HepG2 (cell line): ENCODE measurements around the gene SSH3. TPM values are rescaled to one million over a fixed set of nuclear protein-coding genes. Genes with fewer than 3 reads are reported as not detected.

Experiments
- ATF1 ChIP-seq: IDR thresholded peaks from 2 replicates; pipeline ENCODE4 v1.6.1; 2016; ENCODE audit warnings: mild to moderate bottlenecking, control low read depth
- CBX2 ChIP-seq, 2 experiments: fragments of 200-600 bp in 1 of 2; sonication (generic); formaldehyde crosslinking in 1 of 2; IDR thresholded peaks; 2 replicates each; pipeline versions ENCODE4 v1.7.0 to v1.8.1; 2018 to 2022; ENCODE audit warnings: low read depth in 2 of 2, low read length in 1 of 2, mild to moderate bottlenecking in 1 of 2, missing genetic modification reagents in 1 of 2
- DZIP1 ChIP-seq: sonication (generic); formaldehyde crosslinking; IDR thresholded peaks from 2 replicates; pipeline ENCODE4 v1.5.0; 2020; ENCODE audit warnings: mild to moderate bottlenecking, missing genetic modification reagents
- HMG20A ChIP-seq: IDR thresholded peaks from 2 replicates; pipeline ENCODE4 v1.6.1; 2016; ENCODE audit warnings: borderline replicate concordance
- HMGA1 ChIP-seq: sonication (generic); formaldehyde crosslinking; conservative IDR thresholded peaks from 2 replicates; pipeline ENCODE4 v1.4.0; 2020; ENCODE audit warnings: missing genetic modification reagents
- KMT2A ChIP-seq: sonication (generic); formaldehyde crosslinking; IDR thresholded peaks from 2 replicates; pipeline ENCODE4 v1.4.0; 2020; ENCODE audit warnings: missing genetic modification reagents
- SIN3A ChIP-seq: IDR thresholded peaks from 2 replicates; pipeline ENCODE4 v1.6.1; 2011; ENCODE audit warnings: low read depth, mild to moderate bottlenecking, control low read depth, low read length, borderline replicate concordance
- ZFP91 ChIP-seq: sonication (generic); formaldehyde crosslinking; IDR thresholded peaks from 2 replicates; pipeline ENCODE4 v1.9.0; 2022; ENCODE audit warnings: missing genetic modification reagents, mild to moderate bottlenecking, borderline replicate concordance
- ZNF234 ChIP-seq: sonication (generic); formaldehyde crosslinking; conservative IDR thresholded peaks from 2 replicates; pipeline ENCODE4 v1.5.1; 2020; ENCODE audit warnings: mild to moderate bottlenecking, missing genetic modification reagents
- ZNF570 ChIP-seq: sonication (generic); formaldehyde crosslinking; IDR thresholded peaks from 2 replicates; pipeline ENCODE4 v1.4.0; 2020; ENCODE audit warnings: mild to moderate bottlenecking, missing genetic modification reagents, borderline replicate concordance
- ZNF605 ChIP-seq: sonication (generic); formaldehyde crosslinking; IDR thresholded peaks from 2 replicates; pipeline ENCODE4 v1.8.0; 2022; ENCODE audit warnings: mild to moderate bottlenecking, missing genetic modification reagents
- ZNF670 ChIP-seq: sonication (generic); formaldehyde crosslinking; IDR thresholded peaks from 2 replicates; pipeline ENCODE4 v1.8.0; 2022; ENCODE audit warnings: mild to moderate bottlenecking, missing genetic modification reagents, borderline replicate concordance
- ZNF713 ChIP-seq: sonication (generic); formaldehyde crosslinking; IDR thresholded peaks from 2 replicates; pipeline ENCODE4 v1.4.0; 2020; ENCODE audit warnings: mild to moderate bottlenecking, missing genetic modification reagents
- ZNF792 ChIP-seq: IDR thresholded peaks from 2 replicates; pipeline ENCODE4 v1.6.1; 2016
- ZNF891 ChIP-seq: sonication (generic); formaldehyde crosslinking; IDR thresholded peaks from 2 replicates; pipeline ENCODE4 v1.5.0; 2020; ENCODE audit warnings: mild to moderate bottlenecking, missing genetic modification reagents
- polyA plus RNA-seq, 8 experiments: library from polyadenylated mRNA; depleted of rRNA in 3 of 8; stranded (reverse) in 7 of 8; unstranded in 1 of 8; fragments of >200 nt; fragmentation: Illumina TruSeq in 4 of 8; extraction: Trizol in 4 of 8; gene quantifications; 2 replicates each; pipeline versions ENCODE4 v1.2.1 to v1.2.3, GENCODE V29; 2011 to 2016; ENCODE audit warnings: low read depth in 4 of 8, missing spikeins in 1 of 8, mixed read lengths in 1 of 8; ENCODE audit not compliant: insufficient read depth in 1 of 8
- total RNA-seq, 5 experiments: library from RNA; depleted of rRNA; stranded (reverse); fragments of >200 nt; fragmentation: Illumina TruSeq; extraction: Trizol; gene quantifications; 2 replicates each; pipeline ENCODE4 v1.2.3, GENCODE V29; 2016; ENCODE audit warnings: low read depth in 1 of 5
- TF ChIP-seq, protein P1 (sequence below): sonication (generic); formaldehyde crosslinking; IDR thresholded peaks from 2 replicates; pipeline ENCODE4 v1.4.0; 2020; ENCODE audit warnings: mild to moderate bottlenecking, missing genetic modification reagents
- TF ChIP-seq, protein P2 (sequence below): sonication (generic); formaldehyde crosslinking; IDR thresholded peaks from 2 replicates; pipeline ENCODE4 v1.5.0; 2020; ENCODE audit warnings: missing genetic modification reagents
- TF ChIP-seq, protein P3 (sequence below): sonication (generic); formaldehyde crosslinking; IDR thresholded peaks from 2 replicates; pipeline ENCODE4 v1.4.0; 2020; ENCODE audit warnings: missing genetic modification reagents, borderline replicate concordance

SSH3 gene
- total and polyA plus RNA-seq, 2 of the 13 experiments (the other 11 are each of a cell fraction or from before 2014, with no cell fraction given), result 12.4 to 18.8 TPM

GRCh38 chr11:67288452-67289225 lies 14.7 kb upstream of the SSH3 start (continued):
- TF ChIP-seq, protein P1, sequence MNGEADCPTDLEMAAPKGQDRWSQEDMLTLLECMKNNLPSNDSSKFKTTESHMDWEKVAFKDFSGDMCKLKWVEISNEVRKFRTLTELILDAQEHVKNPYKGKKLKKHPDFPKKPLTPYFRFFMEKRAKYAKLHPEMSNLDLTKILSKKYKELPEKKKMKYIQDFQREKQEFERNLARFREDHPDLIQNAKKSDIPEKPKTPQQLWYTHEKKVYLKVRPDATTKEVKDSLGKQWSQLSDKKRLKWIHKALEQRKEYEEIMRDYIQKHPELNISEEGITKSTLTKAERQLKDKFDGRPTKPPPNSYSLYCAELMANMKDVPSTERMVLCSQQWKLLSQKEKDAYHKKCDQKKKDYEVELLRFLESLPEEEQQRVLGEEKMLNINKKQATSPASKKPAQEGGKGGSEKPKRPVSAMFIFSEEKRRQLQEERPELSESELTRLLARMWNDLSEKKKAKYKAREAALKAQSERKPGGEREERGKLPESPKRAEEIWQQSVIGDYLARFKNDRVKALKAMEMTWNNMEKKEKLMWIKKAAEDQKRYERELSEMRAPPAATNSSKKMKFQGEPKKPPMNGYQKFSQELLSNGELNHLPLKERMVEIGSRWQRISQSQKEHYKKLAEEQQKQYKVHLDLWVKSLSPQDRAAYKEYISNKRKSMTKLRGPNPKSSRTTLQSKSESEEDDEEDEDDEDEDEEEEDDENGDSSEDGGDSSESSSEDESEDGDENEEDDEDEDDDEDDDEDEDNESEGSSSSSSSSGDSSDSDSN (CRISPR knock-in tag), result peak; percentile 89
- TF ChIP-seq ZNF891 (CRISPR knock-in tag) (no peak), HMG20A (CRISPR knock-in tag) (no peak), ZNF605 (CRISPR knock-in tag) (peak; percentile 57; the same call in 1 of the 2 replicates), ZNF570 (CRISPR knock-in tag) (no peak), KMT2A (CRISPR knock-in tag) (peak; percentile 73; the same call in 1 of the 2 replicates), ZNF713 (peak; percentile 88; the same call in 1 of the 2 replicates), ZNF234 (peak; percentile 80; the same call in 1 of the 2 replicates), ATF1 (CRISPR knock-in tag) (no peak), CBX2 (IDR thresholded peaks at IDR 0.05; ENCODE audit: low read depth, low read length) (no peak), CBX2 (CRISPR knock-in tag; IDR thresholded peaks at IDR 0.05; ENCODE audit: low read depth) (no peak), ZNF670 (peak; percentile 96), DZIP1 (no peak; the same call in 1 of the 2 replicates), ZNF792 (CRISPR knock-in tag) (0 out of 2 replicates have a peak, but pooled peaks have one; percentile 23), HMGA1 (no peak), ZFP91 (CRISPR knock-in tag) (peak; percentile 88; the same call in 1 of the 2 replicates), SIN3A (peak; percentile 78; the same call in 1 of the 2 replicates)
- TF ChIP-seq, protein P2, sequence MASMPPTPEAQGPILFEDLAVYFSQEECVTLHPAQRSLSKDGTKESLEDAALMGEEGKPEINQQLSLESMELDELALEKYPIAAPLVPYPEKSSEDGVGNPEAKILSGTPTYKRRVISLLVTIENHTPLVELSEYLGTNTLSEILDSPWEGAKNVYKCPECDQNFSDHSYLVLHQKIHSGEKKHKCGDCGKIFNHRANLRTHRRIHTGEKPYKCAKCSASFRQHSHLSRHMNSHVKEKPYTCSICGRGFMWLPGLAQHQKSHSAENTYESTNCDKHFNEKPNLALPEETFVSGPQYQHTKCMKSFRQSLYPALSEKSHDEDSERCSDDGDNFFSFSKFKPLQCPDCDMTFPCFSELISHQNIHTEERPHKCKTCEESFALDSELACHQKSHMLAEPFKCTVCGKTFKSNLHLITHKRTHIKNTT (CRISPR knock-in tag), result no peak
- TF ChIP-seq, protein P3, sequence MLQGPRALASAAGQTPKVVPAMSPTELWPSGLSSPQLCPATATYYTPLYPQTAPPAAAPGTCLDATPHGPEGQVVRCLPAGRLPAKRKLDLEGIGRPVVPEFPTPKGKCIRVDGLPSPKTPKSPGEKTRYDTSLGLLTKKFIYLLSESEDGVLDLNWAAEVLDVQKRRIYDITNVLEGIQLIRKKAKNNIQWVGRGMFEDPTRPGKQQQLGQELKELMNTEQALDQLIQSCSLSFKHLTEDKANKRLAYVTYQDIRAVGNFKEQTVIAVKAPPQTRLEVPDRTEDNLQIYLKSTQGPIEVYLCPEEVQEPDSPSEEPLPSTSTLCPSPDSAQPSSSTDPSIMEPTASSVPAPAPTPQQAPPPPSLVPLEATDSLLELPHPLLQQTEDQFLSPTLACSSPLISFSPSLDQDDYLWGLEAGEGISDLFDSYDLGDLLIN (CRISPR knock-in tag), result no peak
